NCI-H2081 (cell line): Measurements from ENCODE around the gene DDIAS.
A peak's percentile ranks its signal among the peaks of the same experiment; 100 is the strongest.
"Not testable (repeated sequence)": the region's sequence is repeated elsewhere in the genome, so short reads cannot be mapped to it uniquely, and the experiment has no call there.

Experiments used
- DNase-seq, 2 experiments: peaks; one replicate each; lab custom pipeline; 2025; lab: John Stamatoyannopoulos, UW

DDIAS gene

GRCh38 chr11:82890936-82891335 lies 10.6 kb upstream of the DDIAS start:
- no peak for DNase-seq

- no peak for DNase-seq
Observed at GRCh38 chr11:82892611-82893169, 8.8 kb upstream of the DDIAS start.

- DNase-seq = no peak
Observed at GRCh38 chr11:82895437-82896091, 6.0 kb upstream of the DDIAS start.

GRCh38 chr11:82896183-82896582 lies 5.4 kb upstream of the DDIAS start:
- DNase-seq = no peak

GRCh38 chr11:82898241-82898640 lies 3.3 kb upstream of the DDIAS start:
- no peak for DNase-seq

- DNase-seq = no peak
Observed at GRCh38 chr11:82899186-82899820, 2.2 kb upstream of the DDIAS start.

- no peak for DNase-seq
Observed at GRCh38 chr11:82899957-82900276, 1.6 kb upstream of the DDIAS start.

GRCh38 chr11:82900277-82901164 lies 1.0 kb upstream of the DDIAS start, which contains the start of gene PRCP:
Gene PRCP, minus strand, starts transcription at chr11:82900430. Its CDS starts 28 bp downstream, at chr11:82900402.
- peak; percentile 84 to 88 for DNase-seq

GRCh38 chr11:82901922-82902485 lies 468 bp downstream of the DDIAS start:
- peak in 1 of 2 experiments; percentile 24 for DNase-seq

GRCh38 chr11:82902880-82903279 lies 1.3 kb downstream of the DDIAS start:
- no peak for DNase-seq

- DNase-seq = no peak
Observed at GRCh38 chr11:82903843-82904586, 2.5 kb downstream of the DDIAS start.

GRCh38 chr11:82906236-82906635 lies 4.7 kb downstream of the DDIAS start:
- DNase-seq = peak; percentile 12 to 29

GRCh38 chr11:82906931-82907330 lies 5.4 kb downstream of the DDIAS start:
- no peak for DNase-seq

GRCh38 chr11:82907371-82907770 lies 5.8 kb downstream of the DDIAS start:
- DNase-seq = no peak

- no peak for DNase-seq
Observed at GRCh38 chr11:82908311-82908710, 6.8 kb downstream of the DDIAS start.

- DNase-seq = no peak
Observed at GRCh38 chr11:82909015-82909640, 7.6 kb downstream of the DDIAS start.

- not testable (repeated sequence) for DNase-seq
Observed at GRCh38 chr11:82919786-82920185, 18.2 kb downstream of the DDIAS start.

GRCh38 chr11:82920227-82920626 lies 18.7 kb downstream of the DDIAS start:
- DNase-seq = not testable (repeated sequence)

- DNase-seq = not testable (repeated sequence)
Observed at GRCh38 chr11:82922396-82923173, 21.0 kb downstream of the DDIAS start.
